ENCODE results near the gene CLSTN2. TPM values are rescaled to one million over a fixed set of nuclear protein-coding genes. Genes with fewer than 3 reads are reported as not detected.

Gene CLSTN2
- total and polyA plus RNA-seq, 2 of the 13 experiments (the other 11 are each of a cell fraction or from before 2014, with no cell fraction given), result not detected

GRCh38 chr3:140007081-140007480 lies 72.1 kb downstream of the CLSTN2 start (continued):
- no peak for TF ChIP-seq ZBTB2 (CRISPR knock-in tag; IDR thresholded peaks at IDR 0.05; ENCODE audit: low read depth)
- TF ChIP-seq ZNF451 (CRISPR knock-in tag; IDR thresholded peaks at IDR 0.05), result no peak
- TF ChIP-seq RELA (CRISPR knock-in tag; IDR thresholded peaks at IDR 0.05), result no peak
- TF ChIP-seq ATF6 (CRISPR knock-in tag; conservative IDR thresholded peaks at IDR 0.05), result no peak

- Histone ChIP-seq H3K79me2 (ENCODE audit: insufficient read depth, low read length) (no peaks in the 10 kb centered on the region), H3K9ac (ENCODE audit: insufficient read depth, low read depth, low read length) (no peak overlapping the region), H3K9me3 (ENCODE audit: low read length) (no peaks in the 10 kb centered on the region), H3K36me3 (replicated peaks in 1 of 2; ENCODE audit: control insufficient read depth in 1 of 2, insufficient read depth in 2 of 2, low read length in 2 of 2) (no peaks in the 10 kb centered on the region), H3K4me1 (ENCODE audit: insufficient read depth, low read length) (no peaks in the 10 kb centered on the region), H3K27me3 (ENCODE audit: control insufficient read depth in 1 of 2, insufficient read depth in 2 of 2, low read length in 2 of 2) (no peaks in the 10 kb centered on the region; a peak in 1 of 5 replicates), H3K4me3 (replicated peaks in 1 of 3; ENCODE audit: insufficient read depth in 1 of 3, low read depth in 2 of 3, low read length in 3 of 3) (no peak overlapping the region), H3K4me2 (ENCODE audit: low read depth, low read length) (no peak overlapping the region), H3K27ac (ENCODE audit: extremely low read length, insufficient read depth, low read length) (no peak overlapping the region), H4K20me1 (ENCODE audit: insufficient read depth, low read length) (no peaks in the 10 kb centered on the region), H2AFZ (ENCODE audit: low read length) (no peak overlapping the region)
- DNase-seq (ENCODE audit: low spot score) (no peak), ATAC-seq (no peak), FAIRE-seq (no peak)
- CTCF ChIA-PET (ENCODE audit: low intra/inter-chr PET ratio, low total read pairs), result no interaction called here
- no TSS peak for BruUV-seq (replicated peaks)
- intact Hi-C loops (cut with micrococcal nuclease; ENCODE audit: unreplicated experiment), result no loop called here
- in situ Hi-C loops (cut with HindIII; ENCODE audit: extremely low pct_ligation_motif_present, low pct_unique_long_range_greater_than_20kb), result no loop called here
- TF ChIP-seq ELF1 (CRISPR knock-in tag; IDR thresholded peaks at IDR 0.05) (no peak), RBFOX2 (IDR thresholded peaks at IDR 0.05; ENCODE audit: low read depth, low read length) (no peak), KMT2A (CRISPR knock-in tag; IDR thresholded peaks at IDR 0.05) (no peak)
- 4% methylated on average over 3 of the region's 7 CpGs for WGBS (ENCODE audit: low lambda C conversion rate)
- POLR2A ChIA-PET, result no interaction called here
Observed at GRCh38 chr3:140007911-140008869, 73.2 kb downstream of the CLSTN2 start.
